ENCODE results near the gene GHITM. TPM values are rescaled to one million over a fixed set of nuclear protein-coding genes. Genes with fewer than 3 reads are reported as not detected.
A peak's percentile ranks its signal among the peaks of the same experiment; 100 is the strongest.

Gene GHITM
- total and polyA plus RNA-seq, 2 of the 13 experiments (the other 11 are each of a cell fraction or from before 2014, with no cell fraction given), result 163 to 212 TPM

DNA sequence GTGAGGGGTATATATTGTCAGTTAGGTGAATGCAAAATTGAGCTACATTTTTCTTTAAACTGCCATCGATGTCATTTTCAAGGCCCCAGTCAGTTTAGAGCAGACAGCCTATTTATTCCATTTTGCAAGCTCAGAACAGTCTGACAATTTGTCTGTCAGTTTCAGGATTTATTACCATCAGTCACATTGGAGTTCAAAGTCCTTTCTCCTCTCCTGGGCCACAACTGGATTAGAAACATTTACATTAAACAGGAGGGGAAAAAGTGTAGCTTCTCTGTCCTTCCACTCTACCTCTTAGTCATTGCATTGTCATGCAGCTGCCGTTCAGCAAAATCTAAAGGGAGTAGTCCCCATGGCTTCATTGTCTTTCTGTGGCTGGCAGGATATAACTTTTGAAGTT is 3.5 kb upstream of the GHITM start:
- FAIRE-seq, result no peak
- in situ Hi-C loops (cut with HindIII; ENCODE audit: extremely low pct_ligation_motif_present, low pct_unique_long_range_greater_than_20kb) (no loop called here), intact Hi-C loops (cut with micrococcal nuclease; ENCODE audit: unreplicated experiment) (loop anchor here (10.0 kb wide), 1 partner anchor 399 kb away; no protein-coding TSS in a partner anchor)
- no peak; the same call in 2 of the 3 replicates for ATAC-seq
- DNase-seq (ENCODE audit: low spot score), result peak; percentile 80
- H3K27ac ChIP-seq (ENCODE audit: extremely low read length, insufficient read depth, low read length), result peak overlapping the region; percentile 31
- no TSS peak for BruUV-seq (replicated peaks)
- H3K9me3 ChIP-seq (ENCODE audit: low read length), result no peaks in the 10 kb centered on the region
- H3K4me1 ChIP-seq (ENCODE audit: insufficient read depth, low read length), result peaks cover 25% of the 10 kb centered on the region
- 0% methylated on average over 2 of the region's 2 CpGs for WGBS (ENCODE audit: low lambda C conversion rate)
- H3K36me3 ChIP-seq (replicated peaks in 1 of 2; ENCODE audit: control insufficient read depth in 1 of 2, insufficient read depth in 2 of 2, low read length in 2 of 2), result no peaks in the 10 kb centered on the region
- POLR2A ChIA-PET, result no interaction called here
- peaks cover 0 to 5% of the 10 kb centered on the region in 2 experiments; a peak in 1 of 5 replicates for H3K27me3 ChIP-seq (ENCODE audit: control insufficient read depth in 1 of 2, insufficient read depth in 2 of 2, low read length in 2 of 2)
- peaks cover 13% of the 10 kb centered on the region for H3K79me2 ChIP-seq (ENCODE audit: insufficient read depth, low read length)
- no peak overlapping the region for H3K4me3 ChIP-seq (replicated peaks in 1 of 3; ENCODE audit: insufficient read depth in 1 of 3, low read depth in 2 of 3, low read length in 3 of 3)
- peak overlapping the region; percentile 50 for H3K4me2 ChIP-seq (ENCODE audit: low read depth, low read length)
- CTCF ChIA-PET (ENCODE audit: low intra/inter-chr PET ratio, low total read pairs), result no interaction called here
- no peak overlapping the region for H3K9ac ChIP-seq (ENCODE audit: insufficient read depth, low read depth, low read length)
- H4K20me1 ChIP-seq (ENCODE audit: insufficient read depth, low read length), result no peaks in the 10 kb centered on the region
- peak overlapping the region; percentile 15 for H2AFZ ChIP-seq (ENCODE audit: low read length)
- TF ChIP-seq PAXIP1 (CRISPR knock-in tag; conservative IDR thresholded peaks at IDR 0.05) (peak; percentile 51), MAFF (IDR thresholded peaks at IDR 0.05; ENCODE audit: low read depth, low read length) (peak; percentile 27; the same call in 1 of the 2 replicates), MEIS2 (CRISPR knock-in tag; IDR thresholded peaks at IDR 0.05) (peak; percentile 90; the same call in 1 of the 2 replicates), HNF4A (CRISPR knock-in tag; IDR thresholded peaks at IDR 0.05) (peak; percentile 66), HIC2 (CRISPR knock-in tag; IDR thresholded peaks at IDR 0.05; ENCODE audit: low read depth) (no peak), ZNF329 (CRISPR knock-in tag; IDR thresholded peaks at IDR 0.05; ENCODE audit: low read depth) (no peak), ASH2L (IDR thresholded peaks at IDR 0.05; ENCODE audit: insufficient read length, low read depth, low read length) (peak; percentile 31), SOX13 (IDR thresholded peaks at IDR 0.05) (no peak), SOX13 (CRISPR knock-in tag; conservative IDR thresholded peaks at IDR 0.05 in 1 of 2, IDR thresholded peaks at IDR 0.05 in 1 of 2) (peak in 1 of 2 experiments; percentile 32; a peak in 1 of 4 replicates), HMGA1 (CRISPR knock-in tag; conservative IDR thresholded peaks at IDR 0.05) (no peak), NFIB (CRISPR knock-in tag; IDR thresholded peaks at IDR 0.05; ENCODE audit: borderline replicate concordance) (no peak), SIN3A (IDR thresholded peaks at IDR 0.05; ENCODE audit: borderline replicate concordance, low read depth, low read length) (no peak), FOXJ3 (CRISPR knock-in tag; IDR thresholded peaks at IDR 0.05; ENCODE audit: borderline replicate concordance) (no peak), ATF5 (CRISPR knock-in tag; IDR thresholded peaks at IDR 0.05; ENCODE audit: low read depth) (no peak), ZNF251 (CRISPR knock-in tag; IDR thresholded peaks at IDR 0.05) (no peak), ZNF788 (CRISPR knock-in tag; IDR thresholded peaks at IDR 0.05; ENCODE audit: borderline replicate concordance) (no peak)
- TF ChIP-seq, protein P1, sequence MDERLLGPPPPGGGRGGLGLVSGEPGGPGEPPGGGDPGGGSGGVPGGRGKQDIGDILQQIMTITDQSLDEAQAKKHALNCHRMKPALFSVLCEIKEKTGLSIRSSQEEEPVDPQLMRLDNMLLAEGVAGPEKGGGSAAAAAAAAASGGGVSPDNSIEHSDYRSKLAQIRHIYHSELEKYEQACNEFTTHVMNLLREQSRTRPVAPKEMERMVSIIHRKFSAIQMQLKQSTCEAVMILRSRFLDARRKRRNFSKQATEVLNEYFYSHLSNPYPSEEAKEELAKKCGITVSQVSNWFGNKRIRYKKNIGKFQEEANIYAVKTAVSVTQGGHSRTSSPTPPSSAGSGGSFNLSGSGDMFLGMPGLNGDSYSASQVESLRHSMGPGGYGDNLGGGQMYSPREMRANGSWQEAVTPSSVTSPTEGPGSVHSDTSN (CRISPR knock-in tag; IDR thresholded peaks at IDR 0.05), result peak; percentile 66

Measured in HepG2 (cell line).